Measurements from ENCODE around the gene EID3.

GRCh38 chr12:104348994-104349494 lies 45.5 kb downstream of the EID3 start:
- TF ChIP-seq CTCF (IDR thresholded peaks at IDR 0.05) (no peak), POLR2AphosphoS5 (IDR thresholded peaks at IDR 0.05) (no peak), POLR2A (IDR thresholded peaks at IDR 0.05) (no peak)
